ENCODE measurements around the gene MAP3K5.

Gene MAP3K5

DNA sequence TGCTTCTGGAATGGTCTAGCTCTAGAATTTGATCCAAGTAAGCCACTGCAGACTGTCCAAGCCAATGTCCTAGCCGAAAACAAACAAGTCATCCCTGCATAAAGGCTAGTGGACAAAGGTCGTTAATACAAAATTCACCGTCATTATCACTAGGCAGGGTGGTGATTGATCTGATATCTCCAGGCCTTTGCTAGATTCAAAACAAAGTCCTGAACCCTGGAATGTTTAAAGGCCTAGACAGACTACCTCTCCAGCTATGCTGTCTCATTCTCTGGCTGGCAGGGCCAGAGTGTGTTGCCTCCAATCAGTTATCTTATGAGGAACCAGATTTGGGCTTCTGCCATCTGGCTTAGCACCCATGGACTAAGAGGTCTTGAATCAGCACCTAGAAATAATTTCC, 280.4 kb downstream of the MAP3K5 start:
- Histone ChIP-seq H3K36me3 (ENCODE audit: insufficient read depth, low read length) (no peaks in the 10 kb centered on the region; the same call in 1 of the 2 replicates), H3K9me3 (ENCODE audit: control insufficient read depth, insufficient read depth, low read length) (no peaks in the 10 kb centered on the region), H3K9ac (ENCODE audit: low read depth, low read length) (no peak overlapping the region), H3K4me1 (ENCODE audit: insufficient read depth, low read length) (no peaks in the 10 kb centered on the region)

- Histone ChIP-seq H3K4me1 (ENCODE audit: insufficient read depth, low read length) (no peaks in the 10 kb centered on the region), H3K36me3 (ENCODE audit: insufficient read depth, low read length) (no peaks in the 10 kb centered on the region; the same call in 1 of the 2 replicates), H3K9ac (ENCODE audit: low read depth, low read length) (no peak overlapping the region), H3K9me3 (ENCODE audit: control insufficient read depth, insufficient read depth, low read length) (no peaks in the 10 kb centered on the region)
These were observed 280.9 kb downstream of the MAP3K5 start for GRCh38 chr6:136511397-136511796.

- Histone ChIP-seq H3K4me1 (ENCODE audit: insufficient read depth, low read length) (no peaks in the 10 kb centered on the region), H3K9ac (ENCODE audit: low read depth, low read length) (no peak overlapping the region), H3K36me3 (ENCODE audit: insufficient read depth, low read length) (no peaks in the 10 kb centered on the region; the same call in 1 of the 2 replicates), H3K9me3 (ENCODE audit: control insufficient read depth, insufficient read depth, low read length) (no peaks in the 10 kb centered on the region)
These were observed 281.5 kb downstream of the MAP3K5 start for GRCh38 chr6:136510782-136511181.

- no peaks in the 10 kb centered on the region; the same call in 1 of the 2 replicates for H3K36me3 ChIP-seq (ENCODE audit: insufficient read depth, low read length)
- no peaks in the 10 kb centered on the region for H3K4me1 ChIP-seq (ENCODE audit: insufficient read depth, low read length)
- H3K9ac ChIP-seq (ENCODE audit: low read depth, low read length): no peak overlapping the region
- H3K9me3 ChIP-seq (ENCODE audit: control insufficient read depth, insufficient read depth, low read length): no peaks in the 10 kb centered on the region
These were observed 282.0 kb downstream of the MAP3K5 start for GRCh38 chr6:136510299-136510698.

DNA sequence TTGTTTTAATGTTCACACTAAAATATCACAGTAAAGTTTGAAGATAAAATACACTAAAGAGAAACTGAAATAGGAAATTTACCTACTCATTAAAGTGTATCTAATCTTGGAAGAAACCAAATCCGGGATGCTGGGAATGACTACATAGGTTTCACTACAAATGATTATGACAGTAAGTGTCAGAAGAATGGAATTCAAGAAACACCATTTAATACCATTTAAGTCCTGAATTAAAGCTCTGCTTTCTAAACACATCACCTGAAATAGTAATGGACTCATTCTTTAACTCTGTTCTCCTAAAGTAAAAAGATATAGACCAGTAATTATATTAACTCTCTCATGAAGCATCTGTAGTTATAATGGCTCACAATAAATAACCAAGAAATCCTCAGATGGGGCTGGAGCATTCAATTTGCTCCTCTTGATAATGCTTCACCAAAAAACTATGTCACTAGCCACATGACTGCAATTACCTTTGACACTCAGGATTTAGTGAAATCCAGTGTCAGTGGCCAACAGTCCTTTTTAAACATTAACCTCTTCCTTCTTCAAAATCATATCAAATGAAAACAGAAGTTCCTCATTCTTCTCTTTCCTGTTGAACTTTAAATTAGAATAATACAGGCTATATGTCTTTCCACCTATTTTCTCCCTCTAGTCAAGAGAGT, 283.4 kb downstream of the MAP3K5 start:
- no peaks in the 10 kb centered on the region for H3K9me3 ChIP-seq (ENCODE audit: control insufficient read depth, insufficient read depth, low read length)
- peaks cover 2% of the 10 kb centered on the region; the same call in 1 of the 2 replicates for H3K4me1 ChIP-seq (ENCODE audit: insufficient read depth, low read length)
- H3K36me3 ChIP-seq (ENCODE audit: insufficient read depth, low read length): no peaks in the 10 kb centered on the region; the same call in 1 of the 2 replicates
- no peak overlapping the region for H3K9ac ChIP-seq (ENCODE audit: low read depth, low read length)
